ENCODE data around the gene POU6F2. TPM values are rescaled to one million over a fixed set of nuclear protein-coding genes. Genes with fewer than 3 reads are reported as not detected.

Gene POU6F2
- total and polyA plus RNA-seq, 2 donors from 2014 or later, result 0.47 TPM; not detected in 1

DNA sequence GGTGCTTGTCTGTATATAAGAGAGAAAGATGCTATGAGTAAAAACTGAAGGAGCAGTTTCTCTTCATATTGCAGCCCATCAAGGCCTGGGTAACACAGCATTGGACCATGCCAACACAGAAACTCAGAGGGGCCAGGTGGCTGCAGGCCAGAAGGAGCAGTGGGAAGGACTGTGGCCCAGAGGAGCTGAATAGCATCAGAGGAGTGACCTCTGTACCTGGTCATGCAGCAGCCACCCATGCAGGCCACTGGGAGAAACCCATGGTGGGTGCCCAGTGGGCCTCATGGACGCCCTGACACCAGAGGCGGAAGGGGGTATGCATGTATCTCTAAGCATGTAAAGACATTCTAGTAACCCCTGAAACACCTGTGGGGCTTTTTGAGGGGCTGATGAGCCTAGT lies 512.6 kb downstream of the POU6F2 start:
- Histone ChIP-seq H3K9me3 (ENCODE audit: control insufficient read depth in 2 of 3, insufficient read depth in 1 of 3, low read length in 3 of 3) (no peaks in the 10 kb centered on the region), H3K9ac (ENCODE audit: low read length in 3 of 3) (no peak overlapping the region), H3K4me1 (ENCODE audit: control insufficient read depth in 2 of 3, insufficient read depth in 2 of 3, low read depth in 1 of 3, low read length in 3 of 3) (no peaks in the 10 kb centered on the region), H3K36me3 (ENCODE audit: control insufficient read depth in 2 of 3, insufficient read depth in 3 of 3, low read length in 3 of 3) (no peaks in the 10 kb centered on the region), H3K4me3 (ENCODE audit: low read length in 3 of 3) (no peak overlapping the region), H3K27me3 (ENCODE audit: control insufficient read depth, insufficient read depth, low read length) (no peaks in the 10 kb centered on the region), H3K27ac (ENCODE audit: low read depth in 2 of 2, low read length in 2 of 2) (no peak overlapping the region)
- TF ChIP-seq, protein P1, sequence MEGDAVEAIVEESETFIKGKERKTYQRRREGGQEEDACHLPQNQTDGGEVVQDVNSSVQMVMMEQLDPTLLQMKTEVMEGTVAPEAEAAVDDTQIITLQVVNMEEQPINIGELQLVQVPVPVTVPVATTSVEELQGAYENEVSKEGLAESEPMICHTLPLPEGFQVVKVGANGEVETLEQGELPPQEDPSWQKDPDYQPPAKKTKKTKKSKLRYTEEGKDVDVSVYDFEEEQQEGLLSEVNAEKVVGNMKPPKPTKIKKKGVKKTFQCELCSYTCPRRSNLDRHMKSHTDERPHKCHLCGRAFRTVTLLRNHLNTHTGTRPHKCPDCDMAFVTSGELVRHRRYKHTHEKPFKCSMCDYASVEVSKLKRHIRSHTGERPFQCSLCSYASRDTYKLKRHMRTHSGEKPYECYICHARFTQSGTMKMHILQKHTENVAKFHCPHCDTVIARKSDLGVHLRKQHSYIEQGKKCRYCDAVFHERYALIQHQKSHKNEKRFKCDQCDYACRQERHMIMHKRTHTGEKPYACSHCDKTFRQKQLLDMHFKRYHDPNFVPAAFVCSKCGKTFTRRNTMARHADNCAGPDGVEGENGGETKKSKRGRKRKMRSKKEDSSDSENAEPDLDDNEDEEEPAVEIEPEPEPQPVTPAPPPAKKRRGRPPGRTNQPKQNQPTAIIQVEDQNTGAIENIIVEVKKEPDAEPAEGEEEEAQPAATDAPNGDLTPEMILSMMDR (IDR thresholded peaks at IDR 0.05; ENCODE audit: borderline replicate concordance, extremely low read depth, insufficient read depth), result no peak
- no peak for FAIRE-seq
- DNase-seq, result no peak
- intact Hi-C loops (cut with DNase I), result no loop called here

DNA sequence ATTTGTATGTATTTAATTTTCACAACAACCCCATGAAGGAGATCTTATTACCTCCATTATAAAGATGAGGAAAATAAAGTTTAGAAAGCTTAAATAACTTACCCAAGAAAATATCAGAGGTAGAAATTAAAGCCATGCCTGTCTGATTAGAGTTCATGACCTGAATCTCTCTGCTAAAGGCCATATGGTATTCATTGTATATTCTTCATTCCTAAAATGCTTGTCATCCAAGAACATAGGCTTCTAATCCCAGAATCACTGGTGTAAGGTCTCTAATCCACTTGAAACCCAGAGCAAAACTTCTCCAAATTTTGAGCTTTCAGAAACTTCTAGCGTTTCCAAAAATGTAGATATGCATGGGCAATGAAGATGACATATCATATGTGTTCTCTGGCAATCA lies 516.2 kb downstream of the POU6F2 start:
- Histone ChIP-seq H3K4me1 (ENCODE audit: control insufficient read depth in 2 of 3, insufficient read depth in 2 of 3, low read depth in 1 of 3, low read length in 3 of 3) (no peaks in the 10 kb centered on the region), H3K4me3 (ENCODE audit: low read length in 3 of 3) (no peak overlapping the region), H3K27ac (ENCODE audit: low read depth in 2 of 2, low read length in 2 of 2) (no peak overlapping the region), H3K9ac (ENCODE audit: low read length in 3 of 3) (no peak overlapping the region), H3K36me3 (ENCODE audit: control insufficient read depth in 2 of 3, insufficient read depth in 3 of 3, low read length in 3 of 3) (no peaks in the 10 kb centered on the region), H3K27me3 (ENCODE audit: control insufficient read depth, insufficient read depth, low read length) (no peaks in the 10 kb centered on the region), H3K9me3 (ENCODE audit: control insufficient read depth in 2 of 3, insufficient read depth in 1 of 3, low read length in 3 of 3) (no peaks in the 10 kb centered on the region)
- TF ChIP-seq, protein P1 (IDR thresholded peaks at IDR 0.05; ENCODE audit: borderline replicate concordance, extremely low read depth, insufficient read depth), result no peak
- FAIRE-seq, result no peak
- no peak for DNase-seq
- intact Hi-C loops (cut with DNase I), result no loop called here

DNA sequence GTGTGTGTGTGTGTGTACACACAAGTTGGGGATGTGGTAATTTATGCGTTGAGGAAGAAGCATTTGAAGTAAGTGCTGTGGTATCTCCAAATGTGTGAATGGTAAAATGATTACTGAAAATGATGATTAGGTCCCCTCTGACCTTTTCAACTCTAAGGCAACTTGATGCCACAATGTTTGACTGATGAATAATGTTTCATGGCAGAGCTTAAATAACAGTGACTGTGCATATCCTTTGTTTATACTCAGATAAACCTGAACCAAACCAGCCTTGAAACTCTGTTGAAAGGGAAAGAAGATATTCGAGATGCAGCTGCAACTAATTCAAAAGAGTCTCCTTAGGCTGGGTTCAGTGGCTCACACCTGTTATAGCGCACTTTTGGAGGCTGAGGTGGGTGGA lies 523.6 kb downstream of the POU6F2 start:
- no peaks in the 10 kb centered on the region for H3K27me3 ChIP-seq (ENCODE audit: control insufficient read depth, insufficient read depth, low read length)
- no peak overlapping the region for H3K9ac ChIP-seq (ENCODE audit: low read length in 3 of 3)
- H3K4me3 ChIP-seq (ENCODE audit: low read length in 3 of 3), result no peak overlapping the region
- no peaks in the 10 kb centered on the region for H3K36me3 ChIP-seq (ENCODE audit: control insufficient read depth in 2 of 3, insufficient read depth in 3 of 3, low read length in 3 of 3)
- H3K4me1 ChIP-seq (ENCODE audit: control insufficient read depth in 2 of 3, insufficient read depth in 2 of 3, low read depth in 1 of 3, low read length in 3 of 3), result no peaks in the 10 kb centered on the region
- intact Hi-C loops (cut with DNase I), result no loop called here
- no peaks in the 10 kb centered on the region for H3K9me3 ChIP-seq (ENCODE audit: control insufficient read depth in 2 of 3, insufficient read depth in 1 of 3, low read length in 3 of 3)
- no peak overlapping the region for H3K27ac ChIP-seq (ENCODE audit: low read depth in 2 of 2, low read length in 2 of 2)
- DNase-seq (no peak), FAIRE-seq (no peak)
- TF ChIP-seq, protein P1 (IDR thresholded peaks at IDR 0.05; ENCODE audit: borderline replicate concordance, extremely low read depth, insufficient read depth), result no peak

DNA sequence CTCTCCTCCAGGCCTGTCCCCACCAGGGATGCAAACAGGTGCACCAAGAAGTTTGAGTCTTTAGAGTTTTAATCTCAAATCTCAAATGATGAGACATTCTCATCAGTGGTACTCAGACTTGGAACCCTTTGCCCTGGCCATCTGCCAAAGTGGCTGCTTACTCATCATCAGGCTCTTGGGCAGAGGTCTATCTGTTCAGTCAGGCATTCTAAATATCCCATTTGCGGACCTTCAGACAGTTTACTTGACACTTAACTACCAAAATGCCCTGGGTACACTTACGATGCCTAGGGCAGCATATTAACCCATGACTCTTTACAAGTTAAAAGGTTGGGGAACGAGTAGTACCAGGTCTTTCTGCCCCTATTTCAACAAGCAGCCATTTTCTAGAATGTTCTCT lies 527.3 kb downstream of the POU6F2 start:
- TF ChIP-seq, protein P1 (IDR thresholded peaks at IDR 0.05; ENCODE audit: borderline replicate concordance, extremely low read depth, insufficient read depth), result no peak
- Histone ChIP-seq H3K27me3 (ENCODE audit: control insufficient read depth, insufficient read depth, low read length) (no peaks in the 10 kb centered on the region), H3K4me3 (ENCODE audit: low read length in 3 of 3) (no peak overlapping the region), H3K9me3 (ENCODE audit: control insufficient read depth in 2 of 3, insufficient read depth in 1 of 3, low read length in 3 of 3) (no peaks in the 10 kb centered on the region), H3K4me1 (ENCODE audit: control insufficient read depth in 2 of 3, insufficient read depth in 2 of 3, low read depth in 1 of 3, low read length in 3 of 3) (no peaks in the 10 kb centered on the region), H3K36me3 (ENCODE audit: control insufficient read depth in 2 of 3, insufficient read depth in 3 of 3, low read length in 3 of 3) (no peaks in the 10 kb centered on the region), H3K9ac (ENCODE audit: low read length in 3 of 3) (no peak overlapping the region), H3K27ac (ENCODE audit: low read depth in 2 of 2, low read length in 2 of 2) (no peak overlapping the region)
- DNase-seq, result no peak
- FAIRE-seq, result no peak
- intact Hi-C loops (cut with DNase I), result no loop called here

Measured in kidney (tissue), 14 donors.